NCI-H2081 treated with DMSO at 0.1 percent for 48 hours (cell line): ENCODE data around the gene THEM5.

Experiments used
- DNase-seq: peaks from one replicate; lab custom pipeline; 2025; lab: John Stamatoyannopoulos, UW

THEM5 gene

GRCh38 chr1:151839457-151840403 lies 13.8 kb downstream of the THEM5 start, which contains the start of gene C2CD4D:
TSS of gene C2CD4D (minus strand) at chr1:151839820. CDS start at chr1:151838989, 831 bp downstream.
- peak; percentile 14 for DNase-seq

- DNase-seq = no peak
These were observed 14.5 kb downstream of the THEM5 start for GRCh38 chr1:151839082-151839412.

GRCh38 chr1:151838222-151839081 lies 15.1 kb downstream of the THEM5 start:
- no peak for DNase-seq

- no peak for DNase-seq
These were observed 15.7 kb downstream of the THEM5 start for GRCh38 chr1:151837884-151838221.

DNA sequence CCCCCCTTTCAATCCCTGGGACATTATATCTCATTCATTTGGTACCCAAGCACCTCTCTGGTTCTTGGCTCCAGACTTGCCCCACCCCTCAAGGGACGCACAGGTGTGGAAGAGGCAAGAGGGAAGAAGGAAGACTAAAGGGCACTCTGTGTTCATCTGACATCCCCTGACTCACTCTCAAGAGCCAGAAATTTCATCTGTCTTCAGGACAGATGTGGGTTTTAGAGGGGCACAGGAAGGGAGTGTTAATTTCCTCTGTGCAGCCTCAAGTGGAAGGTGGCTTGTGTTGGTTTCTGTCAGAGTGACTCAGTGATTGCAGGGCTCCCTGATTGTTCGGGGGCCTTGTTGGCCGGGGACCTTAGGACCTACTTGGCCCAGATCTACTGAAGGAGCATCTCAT lies 16.3 kb downstream of the THEM5 start:
- no peak for DNase-seq

DNA sequence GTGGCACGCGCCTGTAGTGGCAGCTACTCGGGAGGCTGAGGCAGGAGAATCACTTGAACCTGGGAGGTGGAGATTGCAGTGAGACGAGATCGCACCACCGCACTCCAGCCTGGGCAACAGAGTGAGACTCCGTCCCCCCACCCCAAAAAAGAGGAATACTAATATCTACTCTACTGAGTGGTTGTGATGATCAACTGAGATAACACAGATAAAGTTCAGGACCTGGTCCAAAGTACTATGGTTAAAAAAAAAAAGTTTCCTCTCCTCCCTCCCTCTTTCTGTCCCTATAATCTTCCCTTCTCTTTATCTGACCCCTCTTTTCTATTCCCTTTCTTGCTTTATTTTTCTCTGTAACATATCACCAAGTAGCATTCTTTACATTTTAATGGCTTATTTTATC lies 17.9 kb downstream of the THEM5 start:
- no peak for DNase-seq

- DNase-seq = no peak
These were observed 19.3 kb downstream of the THEM5 start for GRCh38 chr1:151834239-151834638.

- DNase-seq = no peak
These were observed 20.2 kb downstream of the THEM5 start for GRCh38 chr1:151833172-151833900.

GRCh38 chr1:151832318-151832980 lies 21.1 kb downstream of the THEM5 start:
- no peak for DNase-seq

DNA sequence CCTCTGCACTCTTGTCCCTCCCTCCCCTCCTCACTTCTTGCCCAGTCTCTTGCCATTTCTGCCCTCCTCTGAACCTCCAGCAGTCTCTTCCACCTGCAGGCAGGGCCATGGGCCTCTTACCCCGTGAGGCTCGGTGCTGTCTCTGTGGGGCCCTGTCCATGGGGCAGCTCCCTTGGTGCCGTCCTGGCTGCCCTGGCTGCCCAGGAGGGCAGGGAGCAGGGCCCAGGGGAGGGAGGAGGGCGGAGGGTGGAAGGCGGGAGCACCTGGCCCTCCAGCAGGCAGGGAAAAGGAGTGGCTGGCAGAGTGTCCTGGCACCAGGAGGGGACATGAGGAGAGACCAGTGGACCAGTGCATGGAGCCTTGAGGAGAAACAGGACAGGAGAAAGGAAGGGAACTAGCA lies 21.9 kb downstream of the THEM5 start, which contains the start of gene RORC:
Gene RORC (minus strand): TSS at position 198 of the 400 bp plus-strand sequence. CDS start 38 bp downstream, at position 160.
- DNase-seq = no peak

DNA sequence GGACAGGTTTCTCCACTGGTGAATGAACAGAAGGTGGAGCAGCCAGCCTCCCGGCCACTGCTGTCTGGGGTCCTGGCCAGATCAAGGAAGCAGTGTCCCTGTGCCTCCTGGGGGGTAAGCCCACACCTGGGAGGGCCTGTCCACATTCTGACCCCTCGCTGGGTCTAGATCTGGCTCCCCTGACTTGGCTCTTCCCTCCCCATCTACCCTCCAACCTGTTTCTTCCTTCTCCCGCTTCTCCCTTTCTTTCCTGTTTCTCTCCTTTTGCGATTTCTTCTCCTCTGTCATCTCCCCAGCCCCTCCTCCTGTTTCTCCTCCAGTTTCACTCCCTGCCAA lies 22.3 kb downstream of the THEM5 start:
- no peak for DNase-seq

DNA sequence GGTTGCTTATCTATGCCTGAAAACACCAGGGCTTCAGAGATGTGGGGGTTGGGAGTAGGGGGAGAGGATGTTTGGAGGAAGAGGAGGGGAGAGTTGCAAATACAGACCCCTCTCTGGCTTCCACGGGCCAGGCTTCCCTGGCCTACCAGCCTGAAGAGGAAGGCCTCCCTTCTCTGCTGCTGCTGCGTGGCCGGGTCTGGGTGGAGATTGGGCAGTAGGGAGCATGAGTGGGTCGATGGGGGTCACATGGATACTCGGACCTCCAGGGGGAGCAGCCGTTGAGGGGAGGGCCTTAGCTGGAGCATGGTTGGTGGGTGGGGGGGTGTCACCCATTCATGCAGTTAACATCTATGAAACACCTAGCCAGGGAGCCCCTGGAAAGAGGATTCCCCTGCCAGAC lies 23.5 kb downstream of the THEM5 start:
- no peak for DNase-seq

- DNase-seq = no peak
These were observed 24.0 kb downstream of the THEM5 start for GRCh38 chr1:151829352-151830046.

DNA sequence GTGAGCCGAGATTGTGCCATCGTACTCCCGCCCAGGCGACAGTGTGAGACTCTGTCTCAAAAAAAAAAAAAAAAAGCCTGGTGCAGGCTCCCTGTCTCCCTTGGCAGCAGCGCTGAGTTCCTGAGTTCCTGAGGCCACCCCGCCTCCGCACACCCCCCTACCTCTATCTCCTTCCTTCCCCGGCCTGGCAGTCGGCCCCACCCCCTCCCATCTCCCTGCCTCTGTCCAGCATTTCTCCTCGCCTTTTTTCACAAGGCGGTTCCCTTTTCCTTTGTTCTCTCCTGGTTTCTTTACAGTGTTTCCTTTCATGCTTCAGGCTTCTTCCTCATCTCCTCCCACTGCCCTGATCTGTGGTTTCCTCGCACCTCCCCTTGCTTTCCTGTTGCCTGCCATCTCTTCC lies 24.6 kb downstream of the THEM5 start:
- DNase-seq = no peak

- no peak for DNase-seq
These were observed 25.7 kb downstream of the THEM5 start for GRCh38 chr1:151827853-151828252.

- DNase-seq = no peak
These were observed 27.5 kb downstream of the THEM5 start for GRCh38 chr1:151825751-151826660.

GRCh38 chr1:151825204-151825603 lies 28.3 kb downstream of the THEM5 start:
- no peak for DNase-seq

- DNase-seq = no peak
These were observed 30.3 kb downstream of the THEM5 start for GRCh38 chr1:151823175-151823574.

DNA sequence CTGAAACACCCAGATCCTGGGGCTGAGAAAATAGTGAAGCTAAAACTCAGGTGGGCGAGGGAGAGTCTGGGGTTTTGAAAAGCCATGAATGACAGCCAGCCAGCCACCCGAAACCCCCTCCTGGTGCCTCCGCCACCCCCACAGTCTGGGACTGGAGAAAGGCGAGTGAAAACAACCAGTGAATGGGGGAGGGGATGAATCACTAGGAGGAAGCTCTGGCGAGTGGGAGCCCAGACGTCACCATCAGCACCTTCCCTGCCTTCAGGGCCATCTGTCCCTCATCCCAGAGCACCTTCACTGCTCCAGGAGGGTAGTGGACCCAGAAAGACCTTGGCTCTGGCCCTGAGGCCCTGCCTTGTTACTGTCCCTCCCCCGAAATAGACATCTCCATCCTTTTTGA lies 31.1 kb downstream of the THEM5 start:
- DNase-seq = no peak

DNA sequence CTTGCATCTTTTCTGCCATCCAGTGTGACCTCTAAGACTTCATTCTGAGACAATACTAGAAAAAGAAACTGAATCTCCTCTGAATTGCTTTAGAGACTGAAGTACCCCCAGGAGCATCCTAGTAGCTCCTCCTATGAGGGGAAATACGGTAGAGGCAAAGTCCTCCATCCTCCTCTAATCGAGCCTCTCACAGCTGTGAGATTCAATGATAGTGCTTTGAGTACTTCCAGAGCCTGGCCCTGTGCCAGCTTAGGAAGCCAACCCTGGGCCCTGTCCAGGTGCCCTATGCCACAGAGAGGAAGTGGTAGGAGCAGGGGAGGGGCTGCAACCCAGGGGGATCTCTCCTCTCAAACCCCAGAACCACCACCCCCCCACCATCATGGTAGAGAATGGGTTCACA lies 32.6 kb downstream of the THEM5 start:
- no peak for DNase-seq
